Kidney (tissue), 14 donors: ENCODE measurements around the gene CCL8. TPM values are rescaled to one million over a fixed set of nuclear protein-coding genes. Genes with fewer than 3 reads are reported as not detected.

Experiments
- DNase-seq, 5 donors: peaks; one replicate each; pipeline ENCODE4 v3.0.0-alpha.2; 2013 to 2020
- FAIRE-seq: peaks from 2 replicates; lab custom pipeline; 2012; peaks lifted over from hg19 to GRCh38; lab: Jason Lieb, UNC
- H3K27ac ChIP-seq, 2 donors: one replicate each; pipeline ENCODE4 v1.7.0; 2013; ENCODE audit warnings: low read depth in 2 of 2, low read length in 2 of 2, inconsistent platforms in 1 of 2
- H3K27me3 ChIP-seq: one replicate; pipeline ENCODE4 v1.7.1; 2013; ENCODE audit warnings: low read length, inconsistent platforms; ENCODE audit not compliant: control insufficient read depth, insufficient read depth
- H3K36me3 ChIP-seq, 3 donors: one replicate each; pipeline versions ENCODE4 v1.7.0 to v1.7.1; 2013; ENCODE audit warnings: low read length in 3 of 3, control low read depth in 1 of 3, inconsistent platforms in 1 of 3; ENCODE audit not compliant: insufficient read depth in 3 of 3, control insufficient read depth in 2 of 3
- H3K4me1 ChIP-seq, 3 donors: one replicate each; pipeline versions ENCODE4 v1.7.0 to v1.7.1; 2013; ENCODE audit warnings: low read length in 3 of 3, inconsistent platforms in 1 of 3, low read depth in 1 of 3; ENCODE audit not compliant: control insufficient read depth in 2 of 3, insufficient read depth in 2 of 3
- H3K4me3 ChIP-seq, 3 donors: one replicate each; pipeline versions ENCODE4 v1.7.0 to v1.8.1; 2013; ENCODE audit warnings: low read length in 3 of 3, control low read depth in 1 of 3, inconsistent platforms in 1 of 3
- H3K9ac ChIP-seq, 3 donors: one replicate each; pipeline versions ENCODE4 v1.7.0 to v1.7.1; 2013; ENCODE audit warnings: low read length in 3 of 3, control low read depth in 1 of 3, inconsistent platforms in 1 of 3
- H3K9me3 ChIP-seq, 3 donors: one replicate each; pipeline versions ENCODE4 v1.7.0 to v1.7.1; 2013; ENCODE audit warnings: low read length in 3 of 3, control low read depth in 1 of 3, inconsistent platforms in 1 of 3; ENCODE audit not compliant: control insufficient read depth in 2 of 3, insufficient read depth in 1 of 3
- CTCF ChIP-seq: IDR thresholded peaks from 3 replicates; pipeline ENCODE4 v1.5.1; 2012; ENCODE audit warnings: mild to moderate bottlenecking, moderate library complexity, borderline replicate concordance; ENCODE audit not compliant: insufficient read depth; ENCODE audit errors: extremely low read depth
- intact Hi-C: fragments of 100-400 bp; cut with DNase I; formaldehyde crosslinking; loops from one replicate; pipeline ENCODE4 v1.11.1; 2022
- polyA plus RNA-seq: library from polyadenylated mRNA; stranded (reverse); fragments of 350-450 nt; fragmentation: Illumina TruSeq; extraction: RNeasy Lipid Tissue Mini Kit (QIAGEN cat#74804); gene quantifications from one replicate; pipeline ENCODE4 v1.2.3, GENCODE V29; 2014; ENCODE audit warnings: low read depth, low replicate concordance; ENCODE audit not compliant: insufficient read depth
- total RNA-seq: library from RNA; stranded (reverse); fragmentation: NEBNext Ultra II Directional; extraction: Animal tissue kit (Norgen Biotek cat#: 25700); gene quantifications from one replicate; pipeline ENCODE4 v1.2.1, GENCODE V29; 2021
- donor health status: control.
- donor health status: control.
- donor health status: control.
- donor health status: control.
- donor health status: control.
- donor health status: DM: yes; HTN: yes; CAD: no.
- donor health status: Normal renal cell carcinoma (clear cell type).

CCL8 gene
- total and polyA plus RNA-seq, 2 donors from 2014 or later, result not detected

- FAIRE-seq, result no peak
- no peaks in the 10 kb centered on the region for H3K27me3 ChIP-seq
Measured at GRCh38 chr17:34364751-34365150, 45.5 kb downstream of the CCL8 start.

GRCh38 chr17:34365340-34365739 lies 46.1 kb downstream of the CCL8 start:
- no peak for TF ChIP-seq CTCF
- H3K4me3 ChIP-seq, result no peak overlapping the region
- intact Hi-C loops, result no loop called here

More at GRCh38 chr17:34364751-34365150, 45.5 kb downstream of the CCL8 start:
- no peak for TF ChIP-seq CTCF
- no peak for DNase-seq
- no peak overlapping the region for H3K27ac ChIP-seq
- H3K4me3 ChIP-seq, result no peak overlapping the region
- intact Hi-C loops, result loop anchor here (5.0 kb wide), 1 partner anchor 167 kb away; no protein-coding TSS in a partner anchor
- no peaks in the 10 kb centered on the region for H3K4me1 ChIP-seq
- no peaks in the 10 kb centered on the region for H3K9me3 ChIP-seq
- no peak overlapping the region for H3K9ac ChIP-seq
- no peaks in the 10 kb centered on the region for H3K36me3 ChIP-seq

DNA sequence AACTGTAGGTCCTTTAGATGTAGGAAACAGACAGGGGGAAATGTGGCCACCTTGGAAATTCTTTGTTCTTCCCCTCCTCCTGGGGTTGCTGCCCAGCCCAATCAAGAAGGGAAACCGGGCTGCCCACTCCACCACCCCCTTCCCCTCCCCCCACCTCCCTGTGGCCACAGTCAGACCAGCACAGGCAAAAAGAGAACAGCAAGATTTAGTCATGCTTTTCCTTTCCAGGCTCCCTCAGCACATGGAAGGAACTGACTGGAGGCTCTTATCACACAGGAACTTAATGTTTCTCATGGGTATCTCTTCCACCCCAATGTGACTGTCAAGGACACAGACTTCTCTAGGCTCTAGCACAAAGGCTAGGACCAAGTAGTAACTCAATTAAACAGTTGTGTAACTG lies 46.8 kb downstream of the CCL8 start:
- FAIRE-seq, result no peak
- Histone ChIP-seq H3K27ac (no peak overlapping the region), H3K9me3 (no peaks in the 10 kb centered on the region), H3K9ac (no peak overlapping the region), H3K36me3 (no peaks in the 10 kb centered on the region), H3K4me1 (no peaks in the 10 kb centered on the region), H3K27me3 (no peaks in the 10 kb centered on the region), H3K4me3 (no peak overlapping the region)
- intact Hi-C loops, result no loop called here
- no peak for TF ChIP-seq CTCF
- no peak for DNase-seq

More at GRCh38 chr17:34365340-34365739, 46.1 kb downstream of the CCL8 start:
- Histone ChIP-seq H3K36me3 (no peaks in the 10 kb centered on the region), H3K4me1 (no peaks in the 10 kb centered on the region), H3K9me3 (no peaks in the 10 kb centered on the region), H3K27ac (no peak overlapping the region), H3K9ac (no peak overlapping the region), H3K27me3 (no peaks in the 10 kb centered on the region)
- DNase-seq (no peak), FAIRE-seq (no peak)

GRCh38 chr17:34366529-34367107 lies 47.4 kb downstream of the CCL8 start:
- no peak for FAIRE-seq
- Histone ChIP-seq H3K27me3 (no peaks in the 10 kb centered on the region), H3K9ac (no peak overlapping the region), H3K27ac (no peak overlapping the region), H3K9me3 (no peaks in the 10 kb centered on the region), H3K4me3 (no peak overlapping the region), H3K36me3 (no peaks in the 10 kb centered on the region), H3K4me1 (no peaks in the 10 kb centered on the region)
- intact Hi-C loops, result no loop called here
- no peak for DNase-seq
- TF ChIP-seq CTCF, result no peak
